GM12892 (cell line): ENCODE results near the gene DCUN1D1.

Source experiments
- POLR2A ChIP-seq: IDR thresholded peaks from 2 replicates; pipeline ENCODE4 v1.6.1; 2011; ENCODE audit warnings: low read depth, low read length, control low read depth
- POLR2AphosphoS5 ChIP-seq: IDR thresholded peaks from 2 replicates; pipeline ENCODE4 v1.6.1; 2011; ENCODE audit warnings: low read depth, low read length, control low read depth
- TAF1 ChIP-seq: IDR thresholded peaks from 2 replicates; pipeline ENCODE4 v1.6.1; 2011; ENCODE audit warnings: low read depth, mild to moderate bottlenecking, control low read depth, low read length, borderline replicate concordance

- TF ChIP-seq TAF1 (no peak), POLR2A (no peak), POLR2AphosphoS5 (no peak)
These were observed 84.7 kb downstream of the DCUN1D1 start for GRCh38 chr3:182895513-182896112.
